ENCODE results near the gene PRKCB. TPM values are rescaled to one million over a fixed set of nuclear protein-coding genes. Genes with fewer than 3 reads are reported as not detected.
A peak's percentile ranks its signal among the peaks of the same experiment; 100 is the strongest.

Gene PRKCB
- total RNA-seq, 2 experiments from 2014 or later = 21.0 to 51.6 TPM

DNA sequence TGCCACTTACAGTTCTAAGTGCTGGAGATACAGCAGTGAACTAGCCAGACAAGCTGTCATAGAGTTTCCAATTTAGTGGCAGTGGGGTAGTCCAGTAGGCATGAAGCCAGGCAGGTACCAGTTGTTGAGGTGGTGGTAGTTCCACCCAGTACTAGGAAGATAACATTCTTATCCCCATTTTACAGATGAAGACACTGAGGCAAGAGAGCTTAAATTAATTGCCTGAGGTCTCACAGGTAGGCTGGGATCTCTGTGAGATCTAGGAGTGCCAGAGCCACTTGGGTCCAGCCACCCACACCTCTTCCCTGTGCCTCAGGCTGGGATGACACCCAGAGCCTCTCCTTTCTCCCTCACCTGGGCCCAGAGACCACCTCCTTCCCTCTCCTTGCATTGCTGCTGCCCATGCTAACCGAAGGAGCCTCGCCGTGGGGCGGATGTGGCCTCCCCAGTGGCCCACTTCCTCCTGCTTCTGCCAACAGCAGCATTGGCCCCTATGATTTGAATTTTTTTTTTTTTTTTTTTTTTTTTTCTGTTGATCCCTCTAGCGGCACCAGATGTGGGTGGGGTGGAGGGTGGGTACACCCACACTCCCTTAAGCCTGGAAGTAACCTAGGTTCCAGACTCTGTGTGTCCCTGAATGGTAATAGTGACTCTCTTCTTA is 114.0 kb downstream of the PRKCB start:
- DNase-seq (ENCODE audit: low spot score) = peak; percentile 59
- BruUV-seq (replicated peaks) = no TSS peak
- Histone ChIP-seq H2AFZ (ENCODE audit: low read length) (no peak overlapping the region), H3K4me2 (ENCODE audit: low read length) (no peak overlapping the region; the same call in 1 of the 2 replicates), H3K9me2 (ENCODE audit: insufficient read depth, low read length) (no peaks in the 10 kb centered on the region), H4K20me1 (ENCODE audit: insufficient read depth, low read length) (no peaks in the 10 kb centered on the region), H3K27ac (ENCODE audit: low read depth, low read length, poor library complexity, severe bottlenecking) (no peak overlapping the region), H3K79me2 (ENCODE audit: insufficient read depth, low read depth, low read length) (no peaks in the 10 kb centered on the region), H3K36me3 (ENCODE audit: insufficient read depth, low read length) (no peaks in the 10 kb centered on the region), H3K4me3 (ENCODE audit: low read depth, low read length, poor library complexity, severe bottlenecking) (no peak overlapping the region), H3K4me1 (ENCODE audit: insufficient read depth, low read length, poor library complexity, severe bottlenecking) (peaks cover 14% of the 10 kb centered on the region), H3K9me3 (ENCODE audit: low read length) (no peaks in the 10 kb centered on the region)
- ChIA-PET POLR2A (interaction anchor here (1.1 kb wide), 1 partner anchor 16 kb away, joined by 3 read pairs; no protein-coding TSS in a partner anchor), CTCF (ENCODE audit: unreplicated experiment) (no interaction called here)
- TF ChIP-seq, protein P1, sequence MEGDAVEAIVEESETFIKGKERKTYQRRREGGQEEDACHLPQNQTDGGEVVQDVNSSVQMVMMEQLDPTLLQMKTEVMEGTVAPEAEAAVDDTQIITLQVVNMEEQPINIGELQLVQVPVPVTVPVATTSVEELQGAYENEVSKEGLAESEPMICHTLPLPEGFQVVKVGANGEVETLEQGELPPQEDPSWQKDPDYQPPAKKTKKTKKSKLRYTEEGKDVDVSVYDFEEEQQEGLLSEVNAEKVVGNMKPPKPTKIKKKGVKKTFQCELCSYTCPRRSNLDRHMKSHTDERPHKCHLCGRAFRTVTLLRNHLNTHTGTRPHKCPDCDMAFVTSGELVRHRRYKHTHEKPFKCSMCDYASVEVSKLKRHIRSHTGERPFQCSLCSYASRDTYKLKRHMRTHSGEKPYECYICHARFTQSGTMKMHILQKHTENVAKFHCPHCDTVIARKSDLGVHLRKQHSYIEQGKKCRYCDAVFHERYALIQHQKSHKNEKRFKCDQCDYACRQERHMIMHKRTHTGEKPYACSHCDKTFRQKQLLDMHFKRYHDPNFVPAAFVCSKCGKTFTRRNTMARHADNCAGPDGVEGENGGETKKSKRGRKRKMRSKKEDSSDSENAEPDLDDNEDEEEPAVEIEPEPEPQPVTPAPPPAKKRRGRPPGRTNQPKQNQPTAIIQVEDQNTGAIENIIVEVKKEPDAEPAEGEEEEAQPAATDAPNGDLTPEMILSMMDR (conservative IDR thresholded peaks at IDR 0.05; ENCODE audit: low read length) = no peak
- no peak for TF ChIP-seq EZH2phosphoT487 (IDR thresholded peaks at IDR 0.05; ENCODE audit: borderline replicate concordance, low read depth, low read length)
- intact Hi-C loops (cut with micrococcal nuclease; ENCODE audit: unreplicated experiment) = no loop called here

DNA sequence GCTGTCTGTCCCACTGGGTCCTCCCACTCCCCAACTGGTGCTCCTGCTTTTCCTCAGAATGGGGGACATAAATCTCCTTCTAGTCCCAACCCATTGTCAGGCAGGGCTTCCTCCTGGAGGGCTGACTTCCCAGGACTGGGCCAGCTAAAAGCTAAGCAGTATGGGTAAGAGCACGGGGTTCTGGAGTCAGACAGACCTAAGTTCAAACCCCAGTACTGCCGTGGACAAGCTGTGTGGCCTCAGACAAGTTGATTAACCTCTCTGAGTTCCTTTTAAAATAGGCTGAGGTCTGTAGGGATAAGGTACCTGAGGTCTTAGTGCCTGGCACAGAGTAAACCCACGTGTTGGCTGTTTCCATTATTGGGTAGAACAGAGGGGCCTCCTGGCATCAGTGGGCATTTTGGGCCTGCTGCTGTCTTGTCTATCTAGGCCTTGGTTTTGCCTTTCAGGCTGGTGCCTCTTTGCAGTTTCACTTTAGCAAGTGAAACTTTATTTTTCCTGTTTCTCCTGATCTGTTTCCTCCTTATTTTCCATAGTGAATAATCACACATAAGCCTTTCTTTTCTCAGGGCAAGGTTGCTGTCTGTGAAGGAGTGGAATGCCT is 114.6 kb downstream of the PRKCB start:
- H3K27ac ChIP-seq (ENCODE audit: low read depth, low read length, poor library complexity, severe bottlenecking) = no peak overlapping the region
- DNase-seq (ENCODE audit: low spot score) = no peak
- H3K9me2 ChIP-seq (ENCODE audit: insufficient read depth, low read length) = no peaks in the 10 kb centered on the region
- ChIA-PET CTCF (ENCODE audit: unreplicated experiment) (no interaction called here), POLR2A (interaction anchor here (1.1 kb wide), 1 partner anchor 15 kb away, joined by 3 read pairs; no protein-coding TSS in a partner anchor)
- no peaks in the 10 kb centered on the region for H3K36me3 ChIP-seq (ENCODE audit: insufficient read depth, low read length)
- no peaks in the 10 kb centered on the region for H3K9me3 ChIP-seq (ENCODE audit: low read length)
- no peak overlapping the region for H2AFZ ChIP-seq (ENCODE audit: low read length)
- TF ChIP-seq, protein P1 (conservative IDR thresholded peaks at IDR 0.05; ENCODE audit: low read length) = no peak
- TF ChIP-seq EZH2phosphoT487 (IDR thresholded peaks at IDR 0.05; ENCODE audit: borderline replicate concordance, low read depth, low read length) = no peak
- H3K4me1 ChIP-seq (ENCODE audit: insufficient read depth, low read length, poor library complexity, severe bottlenecking) = peaks cover 14% of the 10 kb centered on the region
- H3K4me2 ChIP-seq (ENCODE audit: low read length) = no peak overlapping the region
- no TSS peak for BruUV-seq (replicated peaks)
- no peaks in the 10 kb centered on the region for H4K20me1 ChIP-seq (ENCODE audit: insufficient read depth, low read length)
- no peaks in the 10 kb centered on the region for H3K79me2 ChIP-seq (ENCODE audit: insufficient read depth, low read depth, low read length)
- H3K4me3 ChIP-seq (ENCODE audit: low read depth, low read length, poor library complexity, severe bottlenecking) = no peak overlapping the region
- intact Hi-C loops (cut with micrococcal nuclease; ENCODE audit: unreplicated experiment) = no loop called here

DNA sequence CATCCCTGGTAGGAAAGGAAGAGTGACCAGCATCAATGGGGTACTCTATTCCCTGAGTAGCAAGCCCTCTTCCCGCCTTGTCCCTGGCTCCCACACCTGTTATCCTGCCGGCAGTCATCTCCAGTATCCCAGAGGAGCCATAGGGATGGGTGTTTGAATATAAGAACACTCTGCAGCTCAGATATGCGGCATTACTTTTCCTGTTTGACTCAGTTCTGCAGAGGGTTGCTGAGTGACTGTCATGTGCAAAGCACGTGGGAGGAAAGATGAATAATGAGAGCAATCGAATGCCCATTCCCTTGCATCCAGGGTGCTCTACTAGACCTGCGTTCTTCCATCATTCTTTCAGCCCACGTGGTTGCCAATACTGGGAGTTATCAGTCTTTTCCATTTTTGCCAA is 115.1 kb downstream of the PRKCB start:
- ChIA-PET CTCF (ENCODE audit: unreplicated experiment) (no interaction called here), POLR2A (interaction anchor here (0.7 kb wide), 1 partner anchor 590 kb away, joined by 5 read pairs; no protein-coding TSS in a partner anchor)
- no peaks in the 10 kb centered on the region for H3K9me3 ChIP-seq (ENCODE audit: low read length)
- no TSS peak for BruUV-seq (replicated peaks)
- DNase-seq (ENCODE audit: low spot score) = no peak
- no peak overlapping the region for H2AFZ ChIP-seq (ENCODE audit: low read length)
- H3K27ac ChIP-seq (ENCODE audit: low read depth, low read length, poor library complexity, severe bottlenecking) = no peak overlapping the region
- intact Hi-C loops (cut with micrococcal nuclease; ENCODE audit: unreplicated experiment) = no loop called here
- no peaks in the 10 kb centered on the region for H3K79me2 ChIP-seq (ENCODE audit: insufficient read depth, low read depth, low read length)
- no peaks in the 10 kb centered on the region for H3K9me2 ChIP-seq (ENCODE audit: insufficient read depth, low read length)
- TF ChIP-seq, protein P1 (conservative IDR thresholded peaks at IDR 0.05; ENCODE audit: low read length) = no peak
- TF ChIP-seq EZH2phosphoT487 (IDR thresholded peaks at IDR 0.05; ENCODE audit: borderline replicate concordance, low read depth, low read length) = no peak
- H3K36me3 ChIP-seq (ENCODE audit: insufficient read depth, low read length) = no peaks in the 10 kb centered on the region
- no peak overlapping the region for H3K4me3 ChIP-seq (ENCODE audit: low read depth, low read length, poor library complexity, severe bottlenecking)
- H3K4me2 ChIP-seq (ENCODE audit: low read length) = no peak overlapping the region
- H3K4me1 ChIP-seq (ENCODE audit: insufficient read depth, low read length, poor library complexity, severe bottlenecking) = peaks cover 14% of the 10 kb centered on the region
- H4K20me1 ChIP-seq (ENCODE audit: insufficient read depth, low read length) = no peaks in the 10 kb centered on the region

All from OCI-LY7 (cell line).